Testis (tissue), 3 donors: Measurements from ENCODE around the gene LAMA1. TPM values are rescaled to one million over a fixed set of nuclear protein-coding genes. Genes with fewer than 3 reads are reported as not detected.

Source experiments
- DNase-seq: peaks from one replicate; pipeline ENCODE4 v3.0.0-alpha.2; 2019
- H3K27ac ChIP-seq, 2 donors: fragments of 200-600 bp; sonication (generic); one replicate each; pipeline ENCODE4 v1.5.1; 2019
- H3K27me3 ChIP-seq: fragments of 200-600 bp; sonication (generic); one replicate; pipeline ENCODE4 v1.5.1; 2019
- H3K36me3 ChIP-seq: fragments of 200-600 bp; sonication (generic); one replicate; pipeline ENCODE4 v1.5.1; 2017; ENCODE audit warnings: low read depth; ENCODE audit errors: missing control alignments
- H3K4me1 ChIP-seq: fragments of 200-600 bp; sonication (generic); one replicate; pipeline ENCODE4 v1.5.1; 2019
- H3K4me3 ChIP-seq, 2 donors: fragments of 200-600 bp; sonication (generic); one replicate each; pipeline ENCODE4 v1.5.1; 2017 to 2019
- H3K9me3 ChIP-seq: fragments of 200-600 bp; sonication (generic); one replicate; pipeline ENCODE4 v1.5.1; 2017
- POLR2A ChIP-seq: fragments of 450-650 bp; IDR thresholded peaks from one replicate; pipeline ENCODE4 v1.6.1; 2017; ENCODE audit warnings: antibody characterized with exemption, mild to moderate bottlenecking, moderate library complexity
- WGBS, 2 donors: methylation state at CpG; one replicate each; pipeline ENCODE4 v1.1.5; 2018; 5-methylcytosine and 5-hydroxymethylcytosine counted together
- intact Hi-C: fragments of 100-400 bp; cut with DNase I; formaldehyde crosslinking; loops from one replicate; pipeline ENCODE4 v1.15.1; 2023; ENCODE audit warnings: low total_unique reads
- polyA plus RNA-seq: library from polyadenylated mRNA; stranded (reverse); fragments of 350-450 nt; fragmentation: Illumina TruSeq; extraction: RNeasy Lipid Tissue Mini Kit (QIAGEN cat#74804); gene quantifications from one replicate; pipeline ENCODE4 v1.2.3, GENCODE V29; 2014; ENCODE audit warnings: low read depth, low replicate concordance; ENCODE audit not compliant: insufficient read depth
- total RNA-seq, 2 donors: library from RNA; depleted of rRNA; stranded (reverse); fragments of >200 nt; gene quantifications; one replicate each; pipeline ENCODE4 v1.2.3, GENCODE V29; 2016
- TF ChIP-seq, protein P1 (sequence below), 3 experiments: fragments of 450-650 bp in 2 of 3; fragments of 200-600 bp in 1 of 3; sonication (generic) in 1 of 3; IDR thresholded peaks; one replicate each; pipeline ENCODE4 v1.5.1; 2016 to 2019; ENCODE audit warnings: antibody characterized with exemption in 3 of 3, mild to moderate bottlenecking in 2 of 3, moderate library complexity in 1 of 3

Gene LAMA1
- total and polyA plus RNA-seq, 3 donors from 2014 or later, result 35.7 to 146 (median 141) TPM

DNA sequence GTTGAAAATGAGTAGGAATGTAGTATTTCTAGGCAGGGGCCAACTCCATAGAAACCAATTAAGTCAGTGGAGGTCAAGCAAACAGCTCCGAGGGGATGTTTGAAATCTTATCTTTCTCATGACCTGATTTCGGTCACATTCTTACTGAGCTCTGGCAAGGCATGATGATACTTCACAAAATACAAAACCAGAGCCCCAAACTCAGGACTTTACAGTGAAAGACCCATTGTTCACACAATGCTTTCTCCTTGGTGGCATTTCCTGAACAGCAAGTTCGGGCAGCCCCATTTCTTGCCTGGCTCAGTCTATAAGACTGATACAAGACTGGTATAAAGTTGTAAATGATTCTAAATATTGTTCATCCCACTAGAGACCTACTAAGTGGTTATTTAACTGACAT is 53.3 kb downstream of the LAMA1 start:
- Histone ChIP-seq H3K27me3 (no peaks in the 10 kb centered on the region), H3K4me1 (peaks cover 17% of the 10 kb centered on the region), H3K36me3 (no peaks in the 10 kb centered on the region), H3K9me3 (no peaks in the 10 kb centered on the region), H3K4me3 (no peak overlapping the region), H3K27ac (peak overlapping the region in 1 of 2 donors; percentile 18)
- TF ChIP-seq, protein P1, sequence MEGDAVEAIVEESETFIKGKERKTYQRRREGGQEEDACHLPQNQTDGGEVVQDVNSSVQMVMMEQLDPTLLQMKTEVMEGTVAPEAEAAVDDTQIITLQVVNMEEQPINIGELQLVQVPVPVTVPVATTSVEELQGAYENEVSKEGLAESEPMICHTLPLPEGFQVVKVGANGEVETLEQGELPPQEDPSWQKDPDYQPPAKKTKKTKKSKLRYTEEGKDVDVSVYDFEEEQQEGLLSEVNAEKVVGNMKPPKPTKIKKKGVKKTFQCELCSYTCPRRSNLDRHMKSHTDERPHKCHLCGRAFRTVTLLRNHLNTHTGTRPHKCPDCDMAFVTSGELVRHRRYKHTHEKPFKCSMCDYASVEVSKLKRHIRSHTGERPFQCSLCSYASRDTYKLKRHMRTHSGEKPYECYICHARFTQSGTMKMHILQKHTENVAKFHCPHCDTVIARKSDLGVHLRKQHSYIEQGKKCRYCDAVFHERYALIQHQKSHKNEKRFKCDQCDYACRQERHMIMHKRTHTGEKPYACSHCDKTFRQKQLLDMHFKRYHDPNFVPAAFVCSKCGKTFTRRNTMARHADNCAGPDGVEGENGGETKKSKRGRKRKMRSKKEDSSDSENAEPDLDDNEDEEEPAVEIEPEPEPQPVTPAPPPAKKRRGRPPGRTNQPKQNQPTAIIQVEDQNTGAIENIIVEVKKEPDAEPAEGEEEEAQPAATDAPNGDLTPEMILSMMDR (IDR thresholded peaks at IDR 0.05), result no peak
- TF ChIP-seq POLR2A, result no peak
- WGBS, 2 donors, result 48 to 71% methylated on average over 3 of the region's 3 CpGs
- intact Hi-C loops, result no loop called here
- peak; percentile 33 for DNase-seq

DNA sequence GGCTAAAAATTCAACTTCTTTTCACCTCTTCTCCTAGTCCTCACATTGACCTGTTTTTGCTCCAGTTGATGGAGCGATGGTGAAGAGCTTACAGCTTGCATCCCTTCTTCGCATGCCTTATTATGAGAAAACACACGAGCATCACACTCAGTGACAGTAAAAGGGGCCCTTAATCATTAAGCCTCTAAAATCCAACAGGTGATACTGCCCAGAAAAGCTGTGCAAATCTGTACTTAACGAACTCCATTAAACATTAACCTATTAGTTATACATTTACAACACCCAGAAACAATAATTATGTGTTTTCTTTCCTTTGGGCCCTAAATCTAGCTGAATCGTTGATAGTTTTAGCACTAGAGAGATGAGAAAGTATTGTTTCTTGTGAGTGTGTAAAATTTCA is 54.8 kb downstream of the LAMA1 start:
- Histone ChIP-seq H3K27ac (no peak overlapping the region), H3K4me1 (peaks cover 9% of the 10 kb centered on the region), H3K4me3 (no peak overlapping the region), H3K36me3 (no peaks in the 10 kb centered on the region), H3K27me3 (no peaks in the 10 kb centered on the region), H3K9me3 (no peaks in the 10 kb centered on the region)
- TF ChIP-seq POLR2A, result no peak
- TF ChIP-seq, protein P1 (IDR thresholded peaks at IDR 0.05), result no peak
- 90 to 93% methylated on average over 5 of the region's 5 CpGs for WGBS, 2 donors
- DNase-seq, result no peak
- intact Hi-C loops, result no loop called here

DNA sequence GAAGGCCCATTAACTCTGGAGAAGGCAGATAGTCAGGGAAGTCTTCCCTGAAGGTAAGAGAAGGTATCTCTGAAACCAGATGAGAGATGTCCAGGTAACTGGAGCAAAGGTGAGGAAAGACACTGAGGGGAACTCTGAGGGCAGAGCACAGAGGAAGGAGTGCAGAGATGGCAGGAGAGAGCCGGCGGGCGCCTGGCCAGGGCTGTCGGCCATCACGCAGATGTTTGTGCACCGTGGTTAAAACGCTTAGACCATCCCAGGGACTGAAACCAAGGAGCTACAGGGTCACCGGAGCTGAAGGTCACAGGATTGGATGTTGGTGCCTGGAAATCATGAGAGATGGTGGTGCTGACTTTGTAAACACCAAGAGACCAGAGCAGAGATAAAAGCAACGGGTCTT is 55.4 kb downstream of the LAMA1 start:
- Histone ChIP-seq H3K27ac (no peak overlapping the region), H3K4me1 (peaks cover 9% of the 10 kb centered on the region), H3K9me3 (no peaks in the 10 kb centered on the region), H3K4me3 (no peak overlapping the region), H3K36me3 (no peaks in the 10 kb centered on the region), H3K27me3 (no peaks in the 10 kb centered on the region)
- intact Hi-C loops, result no loop called here
- 77 to 81% methylated on average over 9 of the region's 9 CpGs for WGBS, 2 donors
- DNase-seq, result no peak
- TF ChIP-seq, protein P1 (IDR thresholded peaks at IDR 0.05), result no peak
- TF ChIP-seq POLR2A, result no peak

DNA sequence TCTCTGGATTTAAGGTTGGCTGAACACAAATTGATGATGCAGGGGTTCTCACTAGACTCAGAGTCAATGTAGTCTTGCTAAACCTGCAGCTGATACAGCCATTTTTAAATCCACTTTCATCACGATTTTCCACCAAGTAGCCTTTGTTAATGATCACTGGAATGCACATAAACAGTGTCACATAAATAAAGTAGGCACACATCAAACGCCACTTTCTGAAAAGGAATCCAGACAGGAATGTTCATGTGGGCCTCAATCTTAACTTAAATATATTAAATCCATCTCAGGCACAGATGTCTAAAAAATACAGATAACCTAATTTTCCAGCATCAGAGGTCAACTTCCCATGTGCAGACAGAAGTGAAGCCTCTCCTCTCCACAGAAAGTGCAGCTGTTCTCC is 58.3 kb downstream of the LAMA1 start:
- no peak overlapping the region for H3K27ac ChIP-seq
- no peaks in the 10 kb centered on the region for H3K9me3 ChIP-seq
- intact Hi-C loops, result no loop called here
- no peak for DNase-seq
- no peaks in the 10 kb centered on the region for H3K36me3 ChIP-seq
- H3K4me3 ChIP-seq, result no peak overlapping the region
- TF ChIP-seq, protein P1 (IDR thresholded peaks at IDR 0.05), result no peak
- TF ChIP-seq POLR2A, result no peak
- no peaks in the 10 kb centered on the region for H3K4me1 ChIP-seq
- WGBS, 2 donors, result 69 to 74% methylated on average over 2 of the region's 2 CpGs
- no peaks in the 10 kb centered on the region for H3K27me3 ChIP-seq

DNA sequence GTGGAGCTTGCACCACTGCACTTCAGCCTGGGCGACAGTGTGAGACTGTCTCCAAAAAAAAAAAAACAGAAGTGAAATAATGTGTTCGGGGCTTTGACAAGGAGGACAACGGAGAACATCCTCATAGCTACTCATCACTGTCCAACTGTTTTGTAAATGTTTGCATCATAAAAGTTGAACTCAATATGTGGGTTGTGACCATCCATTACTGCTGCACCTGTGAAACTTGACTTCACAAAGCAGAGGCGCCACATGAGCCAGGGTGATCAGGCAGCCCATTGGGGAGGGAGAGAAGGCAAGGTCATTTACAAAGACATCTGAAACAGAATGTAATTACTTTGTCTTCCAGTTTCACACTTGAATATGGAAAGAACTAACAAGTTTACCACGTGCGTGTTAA is 61.6 kb downstream of the LAMA1 start:
- TF ChIP-seq POLR2A, result no peak
- TF ChIP-seq, protein P1 (IDR thresholded peaks at IDR 0.05), result no peak
- Histone ChIP-seq H3K4me1 (no peaks in the 10 kb centered on the region), H3K27me3 (no peaks in the 10 kb centered on the region), H3K27ac (no peak overlapping the region), H3K4me3 (no peak overlapping the region), H3K9me3 (no peaks in the 10 kb centered on the region), H3K36me3 (no peaks in the 10 kb centered on the region)
- DNase-seq, result no peak
- intact Hi-C loops, result no loop called here
- 87 to 88% methylated on average over 6 of the region's 6 CpGs for WGBS, 2 donors
